ENCODE measurements around the gene SLC2A13. TPM values are rescaled to one million over a fixed set of nuclear protein-coding genes. Genes with fewer than 3 reads are reported as not detected.

The SLC2A13 gene
- polyA plus RNA-seq, 3 donors: 2.2 to 2.9 (median 2.5) TPM

- Histone ChIP-seq H3K36me3 (replicated peaks in 1 of 2; ENCODE audit: control insufficient read depth in 1 of 2, insufficient read depth in 2 of 2, low read length in 2 of 2) (no peaks in the 10 kb centered on the region), H3K79me2 (ENCODE audit: insufficient read depth, low read length) (no peaks in the 10 kb centered on the region), H3K27me3 (ENCODE audit: control insufficient read depth in 2 of 2, insufficient read depth in 2 of 2, low read length in 2 of 2) (no peaks in the 10 kb centered on the region), H3K4me3 (replicated peaks in 1 of 3; ENCODE audit: low read depth in 2 of 3, low read length in 3 of 3) (peak overlapping the region in 1 of 3 experiments; percentile 17), H3K4me2 (replicated peaks; ENCODE audit: extremely low read depth, low read length, poor library complexity, severe bottlenecking) (peak overlapping the region; percentile 27), H3K27ac (ENCODE audit: low read depth in 1 of 2, low read length in 2 of 2) (peak overlapping the region in 1 of 2 donors; percentile 59), H3K9me3 (replicated peaks in 1 of 2; ENCODE audit: control insufficient read depth in 1 of 2, insufficient read depth in 1 of 2, low read length in 2 of 2) (no peaks in the 10 kb centered on the region), H2AFZ (ENCODE audit: insufficient read depth, low read depth, low read length, poor library complexity, severe bottlenecking) (no peak overlapping the region), H4K20me1 (ENCODE audit: insufficient read depth, low read length) (no peaks in the 10 kb centered on the region), H3K9ac (ENCODE audit: insufficient read depth, low read length, poor library complexity, severe bottlenecking) (no peak overlapping the region), H3K4me1 (ENCODE audit: control insufficient read depth in 1 of 2, insufficient read depth in 2 of 2, low read length in 2 of 2) (peaks cover 47 to 55% of the 10 kb centered on the region in 2 donors)
- TF ChIP-seq, protein P1, sequence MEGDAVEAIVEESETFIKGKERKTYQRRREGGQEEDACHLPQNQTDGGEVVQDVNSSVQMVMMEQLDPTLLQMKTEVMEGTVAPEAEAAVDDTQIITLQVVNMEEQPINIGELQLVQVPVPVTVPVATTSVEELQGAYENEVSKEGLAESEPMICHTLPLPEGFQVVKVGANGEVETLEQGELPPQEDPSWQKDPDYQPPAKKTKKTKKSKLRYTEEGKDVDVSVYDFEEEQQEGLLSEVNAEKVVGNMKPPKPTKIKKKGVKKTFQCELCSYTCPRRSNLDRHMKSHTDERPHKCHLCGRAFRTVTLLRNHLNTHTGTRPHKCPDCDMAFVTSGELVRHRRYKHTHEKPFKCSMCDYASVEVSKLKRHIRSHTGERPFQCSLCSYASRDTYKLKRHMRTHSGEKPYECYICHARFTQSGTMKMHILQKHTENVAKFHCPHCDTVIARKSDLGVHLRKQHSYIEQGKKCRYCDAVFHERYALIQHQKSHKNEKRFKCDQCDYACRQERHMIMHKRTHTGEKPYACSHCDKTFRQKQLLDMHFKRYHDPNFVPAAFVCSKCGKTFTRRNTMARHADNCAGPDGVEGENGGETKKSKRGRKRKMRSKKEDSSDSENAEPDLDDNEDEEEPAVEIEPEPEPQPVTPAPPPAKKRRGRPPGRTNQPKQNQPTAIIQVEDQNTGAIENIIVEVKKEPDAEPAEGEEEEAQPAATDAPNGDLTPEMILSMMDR (IDR thresholded peaks at IDR 0.05): no peak
- DNase-seq: peak in 2 of 3 donors; percentile 65 to 74
- Mint-ChIP-seq H3K4me1 (peaks cover 48% of the 10 kb centered on the region), H3K36me3 (no peaks in the 10 kb centered on the region), H3K27me3 (ENCODE audit: low read depth in 3 of 3) (no peaks in the 10 kb centered on the region), H3K9me3 (no peaks in the 10 kb centered on the region), H3K27ac (peak overlapping the region; percentile 23 to 80 (median 43)), H3K4me3 (peak overlapping the region in 1 of 2 donors; percentile 5)
- intact Hi-C loops (cut with micrococcal nuclease): loop anchor here in 1 of 2 donors (5.0 kb wide), 1 partner anchor 74 kb away; no protein-coding TSS in a partner anchor
Measured at GRCh38 chr12:40153432-40153831, 47.6 kb upstream of the SLC2A13 start.

DNA sequence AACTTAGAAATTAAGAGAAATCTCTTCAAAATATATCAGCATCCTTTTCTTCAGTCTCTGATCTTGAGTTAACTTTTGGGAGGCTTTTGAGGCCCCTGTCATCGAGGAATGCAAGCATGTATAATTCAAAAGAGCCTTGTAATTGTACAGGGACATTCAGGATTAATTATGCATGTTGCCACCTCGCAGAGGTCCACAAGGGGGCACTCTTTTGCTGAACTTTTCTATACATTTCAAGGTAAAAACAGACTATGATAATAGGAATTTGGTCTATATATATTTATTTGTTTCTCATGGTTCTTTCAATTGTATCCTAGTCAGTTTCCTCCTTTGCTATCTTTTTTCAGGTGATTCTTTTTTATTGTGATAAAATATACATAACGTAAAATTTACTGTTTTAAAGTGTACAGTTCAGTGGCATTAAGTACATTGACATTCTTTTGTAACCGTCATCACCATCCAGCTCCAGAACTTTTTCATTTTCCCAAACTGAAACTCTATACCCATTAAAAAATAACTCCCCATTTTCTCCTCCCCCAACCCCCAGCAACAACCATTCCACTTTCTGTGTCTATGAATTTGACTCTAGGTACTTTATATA is 47.0 kb upstream of the SLC2A13 start:
- Histone ChIP-seq H3K9ac (ENCODE audit: insufficient read depth, low read length, poor library complexity, severe bottlenecking) (no peak overlapping the region), H3K9me3 (replicated peaks in 1 of 2; ENCODE audit: control insufficient read depth in 1 of 2, insufficient read depth in 1 of 2, low read length in 2 of 2) (no peaks in the 10 kb centered on the region), H3K79me2 (ENCODE audit: insufficient read depth, low read length) (no peaks in the 10 kb centered on the region), H3K27ac (ENCODE audit: low read depth in 1 of 2, low read length in 2 of 2) (peak overlapping the region in 1 of 2 donors; percentile 59), H3K27me3 (ENCODE audit: control insufficient read depth in 2 of 2, insufficient read depth in 2 of 2, low read length in 2 of 2) (no peaks in the 10 kb centered on the region), H3K4me2 (replicated peaks; ENCODE audit: extremely low read depth, low read length, poor library complexity, severe bottlenecking) (peak overlapping the region; percentile 27), H3K36me3 (replicated peaks in 1 of 2; ENCODE audit: control insufficient read depth in 1 of 2, insufficient read depth in 2 of 2, low read length in 2 of 2) (no peaks in the 10 kb centered on the region), H2AFZ (ENCODE audit: insufficient read depth, low read depth, low read length, poor library complexity, severe bottlenecking) (no peak overlapping the region), H4K20me1 (ENCODE audit: insufficient read depth, low read length) (no peaks in the 10 kb centered on the region), H3K4me1 (ENCODE audit: control insufficient read depth in 1 of 2, insufficient read depth in 2 of 2, low read length in 2 of 2) (peaks cover 41 to 49% of the 10 kb centered on the region in 2 donors), H3K4me3 (replicated peaks in 1 of 3; ENCODE audit: low read depth in 2 of 3, low read length in 3 of 3) (peak overlapping the region in 1 of 3 experiments; percentile 17)
- DNase-seq: peak; percentile 48 to 69 (median 66)
- Mint-ChIP-seq H3K9me3 (no peaks in the 10 kb centered on the region), H3K36me3 (no peaks in the 10 kb centered on the region), H3K4me1 (peaks cover 44% of the 10 kb centered on the region), H3K27me3 (ENCODE audit: low read depth in 3 of 3) (no peaks in the 10 kb centered on the region), H3K27ac (peak overlapping the region in 6 of 7 donors; percentile 24 to 92 (median 60)), H3K4me3 (peak overlapping the region in 1 of 2 donors; percentile 48)
- TF ChIP-seq, protein P1 (IDR thresholded peaks at IDR 0.05): peak; percentile 89
- intact Hi-C loops (cut with micrococcal nuclease): loop anchor here in 1 of 2 donors (5.0 kb wide), 1 partner anchor 74 kb away; no protein-coding TSS in a partner anchor
- no CpG with 5 or more reads among the region's 4 CpGs for WGBS (ENCODE audit: insufficient coverage)
